H9 (cell line): ENCODE results near the gene XRN2. TPM values are rescaled to one million over a fixed set of nuclear protein-coding genes. Genes with fewer than 3 reads are reported as not detected.

ENCODE experiments used
- DNase-seq: peaks from one replicate; pipeline ENCODE4 v3.0.0-alpha.2; 2017
- H2AFZ ChIP-seq: one replicate; pipeline ENCODE4 v1.6.1; 2013; ENCODE audit warnings: mild to moderate bottlenecking, low read length, control low read depth, moderate library complexity
- H2AK5ac ChIP-seq: 2 replicates; pipeline ENCODE4 v1.6.1; 2013; ENCODE audit warnings: low read length, control low read depth, mixed read lengths; ENCODE audit not compliant: insufficient read length
- H2BK120ac ChIP-seq: one replicate; pipeline ENCODE4 v1.6.1; 2013; ENCODE audit warnings: low read depth, mild to moderate bottlenecking, low read length, control low read depth, inconsistent platforms; ENCODE audit not compliant: poor library complexity, severe bottlenecking
- H2BK12ac ChIP-seq: 2 replicates; pipeline ENCODE4 v1.6.1; 2013; ENCODE audit warnings: low read length, control low read depth, mixed read lengths, low read depth; ENCODE audit not compliant: insufficient read length
- H2BK15ac ChIP-seq: 2 replicates; pipeline ENCODE4 v1.6.1; 2013; ENCODE audit warnings: low read depth, low read length, control low read depth
- H2BK20ac ChIP-seq: one replicate; pipeline ENCODE4 v1.6.1; 2013; ENCODE audit warnings: low read depth, mild to moderate bottlenecking, low read length, control low read depth, inconsistent platforms; ENCODE audit not compliant: poor library complexity, severe bottlenecking
- H2BK5ac ChIP-seq: 2 replicates; pipeline ENCODE4 v1.6.1; 2013; ENCODE audit warnings: low read length, control low read depth, mixed read lengths; ENCODE audit not compliant: insufficient read length
- H3K14ac ChIP-seq: 2 replicates; pipeline ENCODE4 v1.6.1; 2013; ENCODE audit warnings: low read length, control low read depth; ENCODE audit not compliant: insufficient read depth
- H3K18ac ChIP-seq: 2 replicates; pipeline ENCODE4 v1.6.1; 2013; ENCODE audit warnings: low read depth, mild to moderate bottlenecking, mixed read lengths, low read length, control low read depth; ENCODE audit not compliant: insufficient read length
- H3K23ac ChIP-seq: 2 replicates; pipeline ENCODE4 v1.6.1; 2013; ENCODE audit warnings: low read length, control low read depth, mixed read lengths, low read depth; ENCODE audit not compliant: insufficient read length
- H3K23me2 ChIP-seq: 2 replicates; pipeline ENCODE4 v1.6.1; 2013; ENCODE audit warnings: low read depth, mild to moderate bottlenecking, mixed read lengths, low read length, control low read depth; ENCODE audit not compliant: insufficient read length, poor library complexity, severe bottlenecking
- H3K27ac ChIP-seq: 2 replicates; pipeline ENCODE4 v1.5.1; 2013; ENCODE audit warnings: low read length, control low read depth, mixed read lengths, low read depth; ENCODE audit not compliant: insufficient read length
- H3K27me3 ChIP-seq: 2 replicates; pipeline ENCODE4 v1.6.1; 2013; ENCODE audit warnings: low read length, control low read depth, inconsistent platforms; ENCODE audit not compliant: insufficient read depth
- H3K4ac ChIP-seq: 2 replicates; pipeline ENCODE4 v1.6.1; 2013; ENCODE audit warnings: low read depth, mild to moderate bottlenecking, control low read depth, inconsistent platforms, low read length, moderate library complexity
- H3K4me1 ChIP-seq: 2 replicates; pipeline ENCODE4 v1.6.1; 2013; ENCODE audit warnings: low read length, control low read depth, inconsistent platforms; ENCODE audit not compliant: insufficient read depth
- H3K4me2 ChIP-seq: 2 replicates; pipeline ENCODE4 v1.6.1; 2013; ENCODE audit warnings: low read length, control low read depth, mixed read lengths; ENCODE audit not compliant: insufficient read length, insufficient read depth
- H3K56ac ChIP-seq: 2 replicates; pipeline ENCODE4 v1.6.1; 2013; ENCODE audit warnings: low read depth, mild to moderate bottlenecking, mixed read lengths, low read length, control low read depth; ENCODE audit not compliant: insufficient read length
- H3K79me1 ChIP-seq: 2 replicates; pipeline ENCODE4 v1.6.1; 2013; ENCODE audit warnings: low read depth, mild to moderate bottlenecking, moderate library complexity, low read length, control low read depth, inconsistent platforms; ENCODE audit not compliant: insufficient read depth, poor library complexity, severe bottlenecking
- H3K79me2 ChIP-seq: 2 replicates; pipeline ENCODE4 v1.6.1; 2013; ENCODE audit warnings: low read length, control low read depth, inconsistent platforms; ENCODE audit not compliant: insufficient read depth
- H3K9ac ChIP-seq: 2 replicates; pipeline ENCODE4 v1.6.1; 2013; ENCODE audit warnings: low read length, control low read depth, mixed read lengths; ENCODE audit not compliant: insufficient read length; ENCODE audit errors: extremely low read depth
- H3K9me3 ChIP-seq: one replicate; pipeline ENCODE4 v1.6.1; 2013; ENCODE audit warnings: low read depth, low read length, inconsistent platforms; ENCODE audit not compliant: control insufficient read depth
- H3T11ph ChIP-seq: one replicate; pipeline ENCODE4 v1.6.1; 2013; ENCODE audit warnings: mild to moderate bottlenecking, low read length, control low read depth, inconsistent platforms
- H4K20me1 ChIP-seq: one replicate; pipeline ENCODE4 v1.6.1; 2013; ENCODE audit not compliant: control insufficient read depth, insufficient read length, insufficient read depth
- H4K5ac ChIP-seq: 2 replicates; pipeline ENCODE4 v1.6.1; 2013; ENCODE audit warnings: low read depth, mild to moderate bottlenecking, mixed read lengths, low read length, control low read depth; ENCODE audit not compliant: insufficient read length
- H4K8ac ChIP-seq: replicated peaks from 2 replicates; pipeline ENCODE4 v1.6.1; 2013; ENCODE audit warnings: low read length, control low read depth, mixed read lengths, low read depth; ENCODE audit not compliant: insufficient read length
- H4K91ac ChIP-seq: 2 replicates; pipeline ENCODE4 v1.6.1; 2013; ENCODE audit warnings: low read depth, mild to moderate bottlenecking, moderate library complexity, mixed read lengths, low read length, control low read depth; ENCODE audit not compliant: insufficient read length
- H3K27ac Mint-ChIP-seq, 3 experiments: 2 replicates in 2 of 3; 3 replicates in 1 of 3; pipeline ENCODE4 v1.8.0; 2020 to 2021; ENCODE audit warnings: mixed read lengths in 3 of 3, mild to moderate bottlenecking in 1 of 3, moderate library complexity in 1 of 3
- H3K27me3 Mint-ChIP-seq: 2 replicates; pipeline ENCODE4 v1.8.0; 2021; ENCODE audit warnings: low read depth, mild to moderate bottlenecking, moderate library complexity, mixed read lengths
- H3K36me3 Mint-ChIP-seq, 3 experiments: 2 replicates in 2 of 3; 3 replicates in 1 of 3; pipeline ENCODE4 v1.8.0; 2020 to 2021; ENCODE audit warnings: low read depth in 3 of 3, mixed read lengths in 3 of 3; ENCODE audit not compliant: insufficient read depth in 1 of 3
- H3K4me1 Mint-ChIP-seq, 2 experiments: 2 replicates each; pipeline ENCODE4 v1.8.0; 2020; ENCODE audit warnings: mixed read lengths in 2 of 2
- H3K4me3 Mint-ChIP-seq, 2 experiments: 2 replicates in 1 of 2; 3 replicates in 1 of 2; pipeline ENCODE4 v1.8.0; 2020 to 2021; ENCODE audit warnings: mild to moderate bottlenecking in 2 of 2, mixed read lengths in 2 of 2, moderate library complexity in 1 of 2
- H3K9me3 Mint-ChIP-seq, 2 experiments: 2 replicates in 1 of 2; 3 replicates in 1 of 2; pipeline ENCODE4 v1.8.0; 2020; ENCODE audit warnings: mild to moderate bottlenecking in 2 of 2, mixed read lengths in 2 of 2, moderate library complexity in 1 of 2
- CTCF ChIP-seq: fragments of 200-600 bp; sonication (generic); conservative IDR thresholded peaks from 3 replicates; pipeline ENCODE4 v1.8.0; 2021; ENCODE audit warnings: antibody characterized with exemption, mild to moderate bottlenecking
- WGBS: extraction: QIAGEN DNeasy Blood & Tissue Kit; methylation state at CpG from one replicate; pipeline ENCODE4 v1.1.7; 2013; ENCODE audit warnings: missing lambda C conversion rate, low lambda C conversion rate, mixed read lengths; ENCODE audit not compliant: insufficient read length; ENCODE audit errors: extremely low coverage; 5-methylcytosine and 5-hydroxymethylcytosine counted together
- total RNA-seq: library from RNA; stranded (reverse); gene quantifications from 2 replicates; pipeline ENCODE4 v1.2.1, GENCODE V29; 2021

XRN2 gene
- total RNA-seq, 1 experiment from 2014 or later: 96.7 TPM

- Histone ChIP-seq H2AK5ac (no peak overlapping the region), H3K79me1 (no peaks in the 10 kb centered on the region), H3K56ac (no peak overlapping the region), H2BK120ac (no peak overlapping the region), H4K91ac (no peak overlapping the region), H4K20me1 (no peaks in the 10 kb centered on the region), H3K23me2 (no peaks in the 10 kb centered on the region), H3K4ac (no peak overlapping the region), H3K9me3 (no peaks in the 10 kb centered on the region), H2BK5ac (no peak overlapping the region), H3T11ph (no peak overlapping the region), H4K8ac (no peak overlapping the region), H3K18ac (no peak overlapping the region), H3K9ac (no peak overlapping the region), H3K4me2 (no peak overlapping the region), H2AFZ (no peak overlapping the region), H3K23ac (no peak overlapping the region), H3K4me1 (peaks cover 3% of the 10 kb centered on the region; the same call in 1 of the 2 replicates), H3K79me2 (0 out of 2 replicates have a peak, but pooled peaks cover 2% of the 10 kb centered on the region), H2BK20ac (no peak overlapping the region), H3K14ac (no peak overlapping the region), H2BK12ac (no peak overlapping the region), H2BK15ac (no peak overlapping the region), H3K27ac (no peak overlapping the region), H4K5ac (no peak overlapping the region), H3K27me3 (no peaks in the 10 kb centered on the region)
- TF ChIP-seq CTCF: no peak
- H3K4me1 Mint-ChIP-seq: peaks cover 11 to 12% of the 10 kb centered on the region in 2 experiments
- peaks cover 32 to 76% (median 62%) of the 10 kb centered on the region in 3 experiments; a peak in 6 of 7 replicates for H3K36me3 Mint-ChIP-seq
- no CpG with 5 or more reads among the region's 3 CpGs for WGBS
- H3K27ac Mint-ChIP-seq: peak overlapping the region in 1 of 3 experiments; percentile 61; a peak in 4 of 7 replicates
- no peaks in the 10 kb centered on the region for H3K9me3 Mint-ChIP-seq
- DNase-seq: no peak
- no peak overlapping the region for H3K4me3 Mint-ChIP-seq
- H3K27me3 Mint-ChIP-seq: no peaks in the 10 kb centered on the region
Observed at GRCh38 chr20:21340991-21341697, 38.0 kb downstream of the XRN2 start.
